HepG2 (cell line): Measurements from ENCODE around the gene ATP8B2. TPM values are rescaled to one million over a fixed set of nuclear protein-coding genes. Genes with fewer than 3 reads are reported as not detected.

Source experiments
- ARNT2 ChIP-seq: sonication (generic); formaldehyde crosslinking; IDR thresholded peaks from 2 replicates; pipeline ENCODE4 v1.8.0; 2022; ENCODE audit warnings: mild to moderate bottlenecking, low read depth, missing genetic modification reagents, moderate library complexity
- ATF7-NPFF ChIP-seq: sonication (generic); formaldehyde crosslinking; IDR thresholded peaks from 2 replicates; pipeline ENCODE4 v1.8.1; 2023; ENCODE audit warnings: mild to moderate bottlenecking, low read depth, missing genetic modification reagents, moderate library complexity
- ESRRA ChIP-seq: sonication (generic); formaldehyde crosslinking; IDR thresholded peaks from 2 replicates; pipeline ENCODE4 v1.5.1; 2020; ENCODE audit warnings: mild to moderate bottlenecking, low read depth, missing genetic modification reagents
- ETV5 ChIP-seq: IDR thresholded peaks from 2 replicates; pipeline ENCODE4 v1.6.1; 2018; ENCODE audit warnings: missing biosample characterization, missing genetic modification reagents, inconsistent platforms, borderline replicate concordance
- GABPA ChIP-seq, 2 experiments: IDR thresholded peaks; 2 replicates each; pipeline ENCODE4 v1.6.1; 2011 to 2016; ENCODE audit warnings: low read depth in 2 of 2, low read length in 1 of 2, missing biosample characterization in 1 of 2, missing genetic modification characterization in 1 of 2
- NFE2L1 ChIP-seq: sonication (generic); formaldehyde crosslinking; IDR thresholded peaks from 2 replicates; pipeline ENCODE4 v1.4.0; 2020; ENCODE audit warnings: missing genetic modification reagents, mild to moderate bottlenecking, borderline replicate concordance
- NR3C1 ChIP-seq: sonication (generic); formaldehyde crosslinking; IDR thresholded peaks from 2 replicates; pipeline ENCODE4 v1.4.0; 2020; ENCODE audit warnings: missing genetic modification reagents
- PBX2 ChIP-seq: IDR thresholded peaks from 2 replicates; pipeline ENCODE4 v1.6.1; 2016; ENCODE audit warnings: control low read depth
- POLR2A ChIP-seq, 2 experiments: IDR thresholded peaks; 2 replicates each; pipeline ENCODE4 v1.6.1; 2011; ENCODE audit warnings: low read depth in 2 of 2, low read length in 2 of 2, mild to moderate bottlenecking in 1 of 2, moderate library complexity in 1 of 2; ENCODE audit not compliant: insufficient read depth in 1 of 2
- RFXANK ChIP-seq: IDR thresholded peaks from 2 replicates; pipeline ENCODE4 v1.6.1; 2016
- SP5 ChIP-seq: IDR thresholded peaks from 2 replicates; pipeline ENCODE4 v1.6.1; 2016; ENCODE audit warnings: low read depth, borderline replicate concordance
- ZNF703 ChIP-seq: sonication (generic); formaldehyde crosslinking; IDR thresholded peaks from 2 replicates; pipeline ENCODE4 v1.5.1; 2020; ENCODE audit warnings: missing genetic modification reagents, mild to moderate bottlenecking, moderate library complexity, borderline replicate concordance
- ZNF772 ChIP-seq: sonication (generic); formaldehyde crosslinking; IDR thresholded peaks from 2 replicates; pipeline ENCODE4 v1.5.0; 2020; ENCODE audit warnings: mild to moderate bottlenecking, missing genetic modification reagents
- ZNF777 ChIP-seq: sonication (generic); formaldehyde crosslinking; IDR thresholded peaks from 2 replicates; pipeline ENCODE4 v1.4.0; 2020; ENCODE audit warnings: missing genetic modification reagents
- ZNF792 ChIP-seq: IDR thresholded peaks from 2 replicates; pipeline ENCODE4 v1.6.1; 2016
- polyA plus RNA-seq, 8 experiments: library from polyadenylated mRNA; depleted of rRNA in 3 of 8; stranded (reverse) in 7 of 8; unstranded in 1 of 8; fragments of >200 nt; fragmentation: Illumina TruSeq in 4 of 8; extraction: Trizol in 4 of 8; gene quantifications; 2 replicates each; pipeline versions ENCODE4 v1.2.1 to v1.2.3, GENCODE V29; 2011 to 2016; ENCODE audit warnings: low read depth in 4 of 8, missing spikeins in 1 of 8, mixed read lengths in 1 of 8; ENCODE audit not compliant: insufficient read depth in 1 of 8
- total RNA-seq, 5 experiments: library from RNA; depleted of rRNA; stranded (reverse); fragments of >200 nt; fragmentation: Illumina TruSeq; extraction: Trizol; gene quantifications; 2 replicates each; pipeline ENCODE4 v1.2.3, GENCODE V29; 2016; ENCODE audit warnings: low read depth in 1 of 5
- TF ChIP-seq, protein P1 (sequence below): sonication (generic); formaldehyde crosslinking; IDR thresholded peaks from 2 replicates; pipeline ENCODE4 v1.4.0; 2020; ENCODE audit warnings: missing genetic modification reagents; ENCODE audit errors: not compliant biosample characterization
- TF ChIP-seq, protein P2 (sequence below): sonication (generic); formaldehyde crosslinking; conservative IDR thresholded peaks from 2 replicates; pipeline ENCODE4 v1.4.0; 2020; ENCODE audit warnings: missing genetic modification reagents
- TF ChIP-seq, protein P3 (sequence below): sonication (generic); formaldehyde crosslinking; IDR thresholded peaks from 2 replicates; pipeline ENCODE4 v1.5.0; 2020; ENCODE audit warnings: mild to moderate bottlenecking, missing genetic modification reagents, borderline replicate concordance
- TF ChIP-seq, protein P4 (sequence below): sonication (generic); formaldehyde crosslinking; IDR thresholded peaks from 2 replicates; pipeline ENCODE4 v1.4.0; 2020; ENCODE audit warnings: low read depth, mild to moderate bottlenecking, missing genetic modification reagents

Gene ATP8B2
- total and polyA plus RNA-seq, 2 of the 13 experiments (the other 11 are each of a cell fraction or from before 2014, with no cell fraction given), result 20.4 to 39.3 TPM

GRCh38 chr1:154353460-154353904, 28.2 kb downstream of the ATP8B2 start (continued):
- TF ChIP-seq, protein P1, sequence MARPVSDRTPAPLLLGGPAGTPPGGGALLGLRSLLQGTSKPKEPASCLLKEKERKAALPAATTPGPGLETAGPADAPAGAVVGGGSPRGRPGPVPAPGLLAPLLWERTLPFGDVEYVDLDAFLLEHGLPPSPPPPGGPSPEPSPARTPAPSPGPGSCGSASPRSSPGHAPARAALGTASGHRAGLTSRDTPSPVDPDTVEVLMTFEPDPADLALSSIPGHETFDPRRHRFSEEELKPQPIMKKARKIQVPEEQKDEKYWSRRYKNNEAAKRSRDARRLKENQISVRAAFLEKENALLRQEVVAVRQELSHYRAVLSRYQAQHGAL (CRISPR knock-in tag), result no peak
- no peak for TF ChIP-seq ARNT2 (CRISPR knock-in tag)
- TF ChIP-seq PBX2, result no peak
- no peak for TF ChIP-seq ATF7-NPFF (CRISPR knock-in tag)
- TF ChIP-seq ZNF703 (CRISPR knock-in tag), result no peak
- TF ChIP-seq GABPA (IDR thresholded peaks at IDR 0.05; ENCODE audit: low read depth, low read length), result no peak
- TF ChIP-seq GABPA (CRISPR knock-in tag; IDR thresholded peaks at IDR 0.05; ENCODE audit: low read depth), result no peak
- no peak for TF ChIP-seq ZNF772
- TF ChIP-seq ZNF792 (CRISPR knock-in tag), result no peak
- no peak for TF ChIP-seq RFXANK
- no peak for TF ChIP-seq ETV5 (CRISPR knock-in tag)
- TF ChIP-seq, protein P2, sequence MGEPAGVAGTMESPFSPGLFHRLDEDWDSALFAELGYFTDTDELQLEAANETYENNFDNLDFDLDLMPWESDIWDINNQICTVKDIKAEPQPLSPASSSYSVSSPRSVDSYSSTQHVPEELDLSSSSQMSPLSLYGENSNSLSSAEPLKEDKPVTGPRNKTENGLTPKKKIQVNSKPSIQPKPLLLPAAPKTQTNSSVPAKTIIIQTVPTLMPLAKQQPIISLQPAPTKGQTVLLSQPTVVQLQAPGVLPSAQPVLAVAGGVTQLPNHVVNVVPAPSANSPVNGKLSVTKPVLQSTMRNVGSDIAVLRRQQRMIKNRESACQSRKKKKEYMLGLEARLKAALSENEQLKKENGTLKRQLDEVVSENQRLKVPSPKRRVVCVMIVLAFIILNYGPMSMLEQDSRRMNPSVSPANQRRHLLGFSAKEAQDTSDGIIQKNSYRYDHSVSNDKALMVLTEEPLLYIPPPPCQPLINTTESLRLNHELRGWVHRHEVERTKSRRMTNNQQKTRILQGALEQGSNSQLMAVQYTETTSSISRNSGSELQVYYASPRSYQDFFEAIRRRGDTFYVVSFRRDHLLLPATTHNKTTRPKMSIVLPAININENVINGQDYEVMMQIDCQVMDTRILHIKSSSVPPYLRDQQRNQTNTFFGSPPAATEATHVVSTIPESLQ (CRISPR knock-in tag), result no peak
- no peak for TF ChIP-seq NFE2L1
- TF ChIP-seq ESRRA (CRISPR knock-in tag), result no peak
- TF ChIP-seq, protein P3, sequence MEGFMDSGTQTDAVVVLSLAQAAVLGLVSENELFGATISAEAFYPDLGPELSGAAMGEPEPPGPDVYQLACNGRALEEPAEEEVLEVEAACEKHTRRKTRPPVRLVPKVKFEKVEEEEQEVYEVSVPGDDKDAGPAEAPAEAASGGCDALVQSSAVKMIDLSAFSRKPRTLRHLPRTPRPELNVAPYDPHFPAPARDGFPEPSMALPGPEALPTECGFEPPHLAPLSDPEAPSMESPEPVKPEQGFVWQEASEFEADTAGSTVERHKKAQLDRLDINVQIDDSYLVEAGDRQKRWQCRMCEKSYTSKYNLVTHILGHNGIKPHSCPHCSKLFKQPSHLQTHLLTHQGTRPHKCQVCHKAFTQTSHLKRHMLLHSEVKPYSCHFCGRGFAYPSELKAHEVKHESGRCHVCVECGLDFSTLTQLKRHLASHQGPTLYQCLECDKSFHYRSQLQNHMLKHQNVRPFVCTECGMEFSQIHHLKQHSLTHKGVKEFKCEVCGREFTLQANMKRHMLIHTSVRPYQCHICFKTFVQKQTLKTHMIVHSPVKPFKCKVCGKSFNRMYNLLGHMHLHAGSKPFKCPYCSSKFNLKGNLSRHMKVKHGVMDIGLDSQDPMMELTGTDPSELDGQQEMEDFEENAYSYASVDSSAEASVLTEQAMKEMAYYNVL (CRISPR knock-in tag), result no peak
- TF ChIP-seq, protein P4, sequence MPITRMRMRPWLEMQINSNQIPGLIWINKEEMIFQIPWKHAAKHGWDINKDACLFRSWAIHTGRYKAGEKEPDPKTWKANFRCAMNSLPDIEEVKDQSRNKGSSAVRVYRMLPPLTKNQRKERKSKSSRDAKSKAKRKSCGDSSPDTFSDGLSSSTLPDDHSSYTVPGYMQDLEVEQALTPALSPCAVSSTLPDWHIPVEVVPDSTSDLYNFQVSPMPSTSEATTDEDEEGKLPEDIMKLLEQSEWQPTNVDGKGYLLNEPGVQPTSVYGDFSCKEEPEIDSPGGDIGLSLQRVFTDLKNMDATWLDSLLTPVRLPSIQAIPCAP, result no peak
- no peak for TF ChIP-seq ZNF777 (CRISPR knock-in tag)
- no peak for TF ChIP-seq POLR2A (IDR thresholded peaks at IDR 0.05; ENCODE audit: insufficient read depth in 1 of 2, low read depth in 2 of 2, low read length in 2 of 2)
- no peak for TF ChIP-seq NR3C1
- no peak for TF ChIP-seq SP5
